Activated CD8-positive, alpha-beta memory T cell treated with anti-CD3 and anti-CD28 coated beads for 4 hours (primary cell): ENCODE data around the gene THRB.

Experiments
- DNase-seq, 2 donors: peaks; one replicate each; pipeline ENCODE4 v3.0.0-alpha.2; 2020; ENCODE audit warnings: low read depth in 2 of 2

The THRB gene

GRCh38 chr3:24311881-24312280 is 182.8 kb downstream of the THRB start:
- no peak for DNase-seq

GRCh38 chr3:24310887-24311286 is 183.8 kb downstream of the THRB start:
- no peak for DNase-seq

- DNase-seq = no peak
Measured at GRCh38 chr3:24306518-24306917, 188.1 kb downstream of the THRB start.

DNA sequence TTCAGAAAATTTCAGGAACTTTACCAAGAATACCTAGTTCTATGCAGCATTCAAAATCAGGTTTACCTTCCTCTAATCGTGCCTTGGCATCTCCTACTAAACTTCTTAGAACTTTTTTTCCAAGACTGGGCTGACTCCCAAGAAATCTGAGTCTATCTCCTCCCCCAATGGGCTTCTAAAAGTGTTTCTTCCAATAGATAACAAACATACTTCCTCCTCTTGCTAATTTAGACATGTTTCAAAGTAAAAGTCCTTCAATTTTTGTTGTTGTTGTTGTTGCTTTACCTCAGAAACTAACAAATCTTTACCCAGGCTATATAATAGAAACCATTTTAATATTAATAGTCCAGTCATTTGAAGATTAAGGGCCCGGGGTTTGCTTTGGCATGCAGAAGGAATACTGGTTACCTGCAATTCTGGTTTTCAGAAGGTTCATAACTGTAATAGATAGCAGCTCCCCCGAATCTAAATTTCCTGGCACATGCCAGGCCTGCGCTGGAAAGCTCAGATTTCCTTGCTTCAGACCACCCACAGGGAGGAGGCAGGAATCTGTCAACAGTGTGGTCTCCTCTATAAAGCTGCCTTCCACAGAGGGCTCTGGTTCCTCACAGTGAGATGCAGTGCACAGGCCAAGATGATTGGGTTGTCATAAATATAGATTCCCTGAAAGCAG is 188.7 kb downstream of the THRB start:
- no peak for DNase-seq

- DNase-seq = no peak
Measured at GRCh38 chr3:24303057-24303754, 191.4 kb downstream of the THRB start.

GRCh38 chr3:24302396-24302795 is 192.3 kb downstream of the THRB start:
- no peak for DNase-seq

DNA sequence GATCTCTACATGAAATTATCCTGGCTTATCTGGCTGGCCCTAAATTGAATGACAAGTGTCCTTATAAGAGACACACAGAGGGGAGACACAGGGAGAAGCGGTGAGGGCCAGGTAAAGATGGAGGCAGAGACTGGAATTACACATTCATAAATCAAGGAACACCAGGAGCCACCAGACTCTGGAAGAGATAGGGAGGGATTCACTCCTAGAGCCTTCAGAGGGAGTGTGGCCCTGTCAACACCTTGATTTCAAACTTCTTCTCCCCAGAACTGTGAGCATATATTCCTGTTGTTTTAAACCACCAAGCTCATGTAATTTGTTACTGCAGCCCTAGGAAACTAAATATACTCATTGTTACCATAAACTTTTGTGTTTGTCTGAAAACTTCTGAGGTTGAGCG is 193.7 kb downstream of the THRB start:
- DNase-seq = no peak

DNA sequence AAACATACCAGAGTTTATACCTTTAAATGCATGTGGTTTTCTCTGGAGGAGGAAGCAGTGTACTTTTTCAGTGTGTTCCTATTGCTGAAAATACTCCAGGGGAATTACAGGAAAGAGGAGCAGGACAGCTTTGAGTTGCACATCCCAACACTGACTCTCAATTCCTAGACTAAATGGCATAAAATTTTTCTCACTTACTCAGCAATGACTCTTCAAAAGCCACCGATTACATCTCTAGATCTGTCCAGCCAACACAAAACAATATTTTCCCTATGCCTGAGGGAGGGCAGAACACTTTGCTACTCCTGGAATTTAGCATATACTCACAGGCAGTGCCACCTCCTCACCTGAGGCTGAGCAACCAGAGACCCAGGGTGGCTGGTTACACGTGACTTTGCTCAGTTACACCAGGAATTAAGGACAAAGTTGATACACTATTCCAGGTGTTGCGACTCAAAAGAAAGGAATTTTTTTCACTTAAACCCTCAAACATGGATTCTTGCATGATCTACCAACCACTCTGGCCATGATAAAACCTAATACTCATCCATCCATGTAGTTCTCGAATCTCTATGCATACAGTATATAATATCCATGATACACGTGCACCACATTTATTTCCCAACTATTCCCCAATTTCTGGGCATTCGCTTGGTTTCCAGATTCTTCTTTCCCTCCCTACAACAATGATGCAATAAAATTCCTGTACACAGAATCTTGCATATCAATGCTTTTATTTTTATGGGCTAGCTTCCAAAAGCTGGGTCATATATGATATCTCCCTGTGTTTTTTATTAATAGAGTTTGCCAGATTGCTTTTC is 194.6 kb downstream of the THRB start:
- no peak for DNase-seq

- no peak for DNase-seq
Measured at GRCh38 chr3:24299246-24299805, 195.3 kb downstream of the THRB start.

DNA sequence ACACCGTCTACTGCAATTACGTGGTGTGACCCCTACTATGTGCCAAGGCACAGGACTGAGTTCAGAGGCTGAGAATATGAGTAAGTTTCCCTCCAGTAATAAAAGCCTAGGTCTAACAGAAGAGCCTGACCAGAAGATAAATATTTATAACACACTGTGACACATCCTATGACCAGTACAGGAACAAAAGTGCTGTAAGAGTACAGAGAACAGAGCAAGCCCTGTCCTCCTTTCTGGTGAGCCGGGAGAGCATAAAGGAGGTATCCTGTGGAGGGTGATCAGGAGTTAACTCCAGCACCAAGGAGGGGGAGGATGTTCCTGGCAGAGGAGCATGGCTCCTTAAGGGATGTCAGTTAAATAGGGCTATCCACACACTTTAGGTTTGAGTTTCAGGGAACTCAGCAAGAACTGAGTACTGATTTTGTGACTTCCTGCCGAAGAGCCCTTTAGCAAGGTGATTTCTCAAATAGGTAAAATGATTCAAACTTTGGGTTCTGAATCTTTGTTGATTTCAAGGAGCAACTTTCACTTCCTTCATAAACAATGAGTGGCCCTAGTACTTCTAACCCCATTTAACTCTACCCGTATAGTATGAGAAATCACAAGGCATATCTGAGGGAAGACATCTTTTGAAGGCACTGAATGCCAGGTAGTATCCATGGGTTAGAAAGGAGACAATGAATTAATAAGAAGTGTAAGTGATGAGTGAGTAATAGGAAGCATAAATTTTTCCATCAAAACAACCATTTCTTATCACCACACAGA is 198.0 kb downstream of the THRB start:
- DNase-seq = no peak

GRCh38 chr3:24294150-24294549 is 200.5 kb downstream of the THRB start:
- DNase-seq = no peak

DNA sequence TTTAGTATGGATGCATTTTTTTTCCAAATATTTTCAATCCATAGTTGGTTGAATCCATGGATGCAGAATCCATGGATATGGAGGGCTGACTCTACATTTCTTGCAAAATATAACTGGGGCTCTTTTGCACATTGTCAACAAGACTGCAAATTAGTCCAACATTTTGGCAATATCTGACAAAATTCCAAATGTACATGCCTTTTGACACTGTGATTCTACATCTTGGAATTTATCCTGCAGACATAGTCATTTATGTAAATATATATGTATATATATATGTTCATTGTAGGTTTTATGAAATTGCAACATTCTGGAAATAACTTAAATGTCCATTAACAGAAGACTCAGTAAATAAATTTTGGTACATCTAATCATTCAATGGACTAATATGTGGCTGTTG is 203.0 kb downstream of the THRB start:
- DNase-seq = no peak

- DNase-seq = no peak
Measured at GRCh38 chr3:24290596-24290995, 204.1 kb downstream of the THRB start.

DNA sequence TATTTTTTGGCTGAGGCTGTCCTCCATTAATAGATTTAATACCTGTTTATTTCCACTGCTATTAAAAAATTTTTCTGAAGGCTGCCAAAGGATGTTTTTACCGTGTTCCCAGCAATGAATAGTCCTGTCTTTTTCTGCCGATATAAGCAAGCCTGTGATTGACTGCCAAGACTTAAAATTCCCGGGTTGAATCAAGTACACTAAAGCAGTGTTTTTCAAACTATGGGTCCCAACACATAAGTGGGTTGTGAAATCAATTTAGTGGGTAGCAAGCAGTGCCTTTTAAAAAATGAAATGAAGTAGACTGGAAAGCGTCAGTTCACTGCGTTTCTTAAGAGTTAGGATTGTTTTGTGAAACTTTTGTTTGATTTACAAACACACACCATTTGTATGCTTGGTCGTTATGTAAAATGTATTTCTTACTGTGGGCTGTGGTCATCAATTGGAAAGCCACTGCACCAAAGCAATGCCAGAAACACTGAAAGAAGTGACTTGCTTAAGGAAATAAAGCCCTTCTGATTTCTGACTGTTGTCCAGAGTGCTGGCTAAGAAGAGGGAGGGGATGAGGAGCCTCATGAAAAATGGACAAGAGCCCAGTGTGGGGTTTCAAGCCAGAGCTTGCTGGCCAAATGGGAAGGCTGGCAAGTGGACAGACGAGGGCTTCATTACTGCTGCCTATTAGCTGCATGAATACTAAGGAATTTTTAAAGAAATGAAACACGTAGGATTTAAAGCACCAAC is 206.0 kb downstream of the THRB start:
- no peak for DNase-seq

- no peak for DNase-seq
Measured at GRCh38 chr3:24287755-24288450, 206.7 kb downstream of the THRB start.

- DNase-seq = no peak
Measured at GRCh38 chr3:24286405-24286804, 208.2 kb downstream of the THRB start.

DNA sequence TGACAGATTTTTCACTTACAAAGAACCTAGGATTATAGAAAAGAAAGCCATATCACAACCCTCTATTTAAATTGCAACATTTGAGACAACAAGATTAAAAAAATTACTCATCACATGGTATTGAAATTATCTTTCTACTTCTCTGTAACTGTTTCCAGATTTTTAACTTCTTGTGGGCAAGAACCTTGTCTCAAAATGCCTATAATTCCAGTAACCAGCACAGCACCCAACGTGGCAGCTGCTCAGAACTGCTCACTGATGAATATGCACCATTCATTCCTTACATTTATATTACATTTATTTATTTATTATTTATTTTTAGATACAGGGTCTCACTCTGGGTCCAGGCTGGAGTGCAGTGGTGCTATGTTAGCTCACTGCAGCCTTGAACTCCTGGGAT is 216.1 kb downstream of the THRB start:
- no peak for DNase-seq

- no peak for DNase-seq
Measured at GRCh38 chr3:24273491-24273890, 221.2 kb downstream of the THRB start.

- DNase-seq = no peak
Measured at GRCh38 chr3:24272875-24273274, 221.8 kb downstream of the THRB start.

DNA sequence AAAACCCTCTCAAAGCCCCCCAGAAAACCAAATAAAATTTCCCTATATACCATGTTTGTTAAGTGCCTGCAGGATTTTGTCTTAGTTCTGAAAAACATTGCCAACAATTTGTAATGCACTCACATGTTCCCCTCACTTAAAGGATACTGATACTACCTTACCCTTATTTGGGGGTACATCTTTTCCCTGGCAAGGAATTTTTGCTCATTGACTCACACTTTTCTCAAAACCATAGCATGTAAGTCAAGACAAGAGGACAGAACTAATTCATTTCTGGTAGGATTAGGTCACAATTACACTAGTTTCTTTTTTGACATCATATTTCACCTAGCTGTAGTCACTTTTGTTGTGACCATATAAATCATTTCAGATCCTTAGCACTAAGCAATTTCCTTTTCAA is 222.2 kb downstream of the THRB start:
- DNase-seq = no peak
